Endothelial cell of umbilical vein (primary cell): Measurements from ENCODE around the gene FOXP1. TPM values are rescaled to one million over a fixed set of nuclear protein-coding genes. Genes with fewer than 3 reads are reported as not detected.

Experiments
- BruUV-seq: library from RNA; stranded (reverse); fragments of 400-500 nt; replicated peaks from 2 replicates; lab custom pipeline; 2021; lab: Mats Ljungman, UMichigan
- CTCF ChIA-PET: fragments of 300-600, 350-600 bp; sonication (Branson Sonifier 250); formaldehyde crosslinking; loops from one replicate; lab custom pipeline; 2021; ENCODE audit warnings: antibody characterized with exemption, inconsistent platforms; lab: Charles Lee
- POLR2A ChIA-PET: fragments of 300-600, 350-600 bp; sonication (Branson Sonifier 250); formaldehyde crosslinking; loops from one replicate; lab custom pipeline; 2021; ENCODE audit warnings: antibody characterized with exemption, inconsistent platforms; lab: Charles Lee
- DNase-seq: peaks from one replicate; pipeline ENCODE4 v3.0.0-alpha.2; 2011; ENCODE audit warnings: low read depth, low spot score
- FAIRE-seq: peaks from 2 replicates; lab custom pipeline; 2011; peaks lifted over from hg19 to GRCh38; lab: Jason Lieb, UNC
- H2AFZ ChIP-seq: 2 replicates; pipeline ENCODE4 v1.6.0; 2012; ENCODE audit warnings: low read depth, low read length, control low read depth, inconsistent platforms
- H3K27ac ChIP-seq: 2 replicates; pipeline ENCODE4 v1.5.1; 2011; ENCODE audit warnings: low read depth, mild to moderate bottlenecking, control low read depth, low read length, moderate library complexity; ENCODE audit not compliant: insufficient read depth
- H3K27me3 ChIP-seq, 2 experiments: 2 replicates each; pipeline versions ENCODE4 v1.6.0 to v1.6.1; 2011; ENCODE audit warnings: low read length in 2 of 2, mixed read lengths in 1 of 2; ENCODE audit not compliant: control insufficient read depth in 2 of 2, insufficient read depth in 2 of 2
- H3K36me3 ChIP-seq, 2 experiments: 2 replicates in 1 of 2; 3 replicates in 1 of 2; pipeline ENCODE4 v1.5.1; 2011; ENCODE audit warnings: low read length in 2 of 2, mild to moderate bottlenecking in 1 of 2, moderate library complexity in 1 of 2; ENCODE audit not compliant: control insufficient read depth in 2 of 2, insufficient read depth in 2 of 2; ENCODE audit errors: extremely low read depth in 1 of 2
- H3K4me1 ChIP-seq: 3 replicates; pipeline ENCODE4 v1.5.1; 2011; ENCODE audit warnings: mild to moderate bottlenecking, low read length; ENCODE audit not compliant: control insufficient read depth, insufficient read depth; ENCODE audit errors: extremely low read depth
- H3K4me2 ChIP-seq: 2 replicates; pipeline ENCODE4 v1.6.1; 2011; ENCODE audit warnings: low read length, control low read depth, mixed read lengths; ENCODE audit not compliant: insufficient read depth
- H3K4me3 ChIP-seq, 3 experiments: fragments of 200-600 bp in 1 of 3; sonication (generic), shearing (Covaris generic) in 1 of 3; replicated peaks in 1 of 3; 2 replicates each; pipeline ENCODE4 v1.5.1; 2011 to 2016; ENCODE audit warnings: control low read depth in 3 of 3, low read length in 3 of 3, mild to moderate bottlenecking in 2 of 3, inconsistent platforms in 1 of 3, low read depth in 1 of 3, moderate library complexity in 1 of 3; ENCODE audit not compliant: insufficient read depth in 1 of 3
- H3K79me2 ChIP-seq: 2 replicates; pipeline ENCODE4 v1.6.0; 2012; ENCODE audit warnings: low read length, inconsistent platforms; ENCODE audit not compliant: control insufficient read depth, insufficient read depth
- H3K9ac ChIP-seq: replicated peaks from 2 replicates; pipeline ENCODE3; 2011; ENCODE audit warnings: low read length, control low read depth; ENCODE audit not compliant: insufficient read depth; ENCODE audit errors: extremely low read depth
- H3K9me1 ChIP-seq: replicated peaks from 3 replicates; pipeline ENCODE4 v1.6.0; 2011; ENCODE audit warnings: mild to moderate bottlenecking, low read length; ENCODE audit not compliant: control insufficient read depth, insufficient read depth; ENCODE audit errors: extremely low read depth
- H3K9me3 ChIP-seq: replicated peaks from 2 replicates; pipeline ENCODE4 v1.5.1; 2012; ENCODE audit warnings: low read length, inconsistent platforms; ENCODE audit not compliant: control insufficient read depth, insufficient read depth
- H4K20me1 ChIP-seq: replicated peaks from 2 replicates; pipeline ENCODE3; 2011; ENCODE audit warnings: mild to moderate bottlenecking, low read length; ENCODE audit not compliant: control insufficient read depth, insufficient read depth; ENCODE audit errors: extremely low read depth
- EZH2 ChIP-seq: IDR thresholded peaks from 2 replicates; pipeline ENCODE4 v1.6.1; 2012; ENCODE audit warnings: borderline replicate concordance, low read depth, mild to moderate bottlenecking, moderate library complexity, low read length, inconsistent platforms; ENCODE audit not compliant: severe bottlenecking
- FOS ChIP-seq: IDR thresholded peaks from 2 replicates; pipeline ENCODE4 v1.6.1; 2011; ENCODE audit warnings: mild to moderate bottlenecking, low read length, moderate library complexity, borderline replicate concordance; ENCODE audit not compliant: insufficient read depth
- GATA2 ChIP-seq: IDR thresholded peaks from 2 replicates; pipeline ENCODE4 v1.7.0; 2011; ENCODE audit warnings: low read depth, mild to moderate bottlenecking, moderate library complexity, mixed read lengths, low read length; ENCODE audit not compliant: insufficient read length, insufficient read depth
- JUN ChIP-seq: IDR thresholded peaks from 2 replicates; pipeline ENCODE4 v1.6.1; 2011; ENCODE audit warnings: borderline replicate concordance, low read depth; ENCODE audit not compliant: insufficient read length, insufficient read depth
- MAX ChIP-seq: IDR thresholded peaks from 2 replicates; pipeline ENCODE4 v1.6.1; 2011; ENCODE audit not compliant: insufficient read depth, insufficient read length
- MYC ChIP-seq: IDR thresholded peaks from one replicate; pipeline ENCODE4 v1.6.1; 2011; ENCODE audit warnings: mild to moderate bottlenecking, low read depth, low read length
- POLR2A ChIP-seq: IDR thresholded peaks from 2 replicates; pipeline ENCODE4 v1.6.1; 2012; ENCODE audit warnings: low read depth, mild to moderate bottlenecking, control low read depth, low read length
- POLR2AphosphoS5 ChIP-seq: IDR thresholded peaks from 2 replicates; pipeline ENCODE4 v1.6.1; 2012; ENCODE audit warnings: low read depth, mild to moderate bottlenecking, control low read depth, low read length, moderate library complexity; ENCODE audit not compliant: insufficient read depth
- dilution Hi-C: fragments of 300-500 bp; cut with MboI; formaldehyde crosslinking; loops from one replicate; pipeline ENCODE4 v1.15.0; 2019; ENCODE audit warnings: low sequenced_read_pairs; ENCODE audit not compliant: extremely low pct_ligation_motif_present
- intact Hi-C: fragments of 100-400 bp; cut with micrococcal nuclease; formaldehyde crosslinking; loops from one replicate; pipeline ENCODE4 v1.10.0; 2022
- polyA plus RNA-seq, 4 experiments: library from polyadenylated mRNA; depleted of rRNA in 3 of 4; stranded (reverse) in 3 of 4; unstranded in 1 of 4; fragments of >200 nt; gene quantifications; 2 replicates each; pipeline versions ENCODE4 v1.2.1 to v1.2.3, GENCODE V29; 2011 to 2012; ENCODE audit warnings: missing spikeins in 1 of 4
- total RNA-seq: library from RNA; stranded (reverse); gene quantifications from 2 replicates; pipeline ENCODE4 v1.2.3, GENCODE V29; 2021
- TF ChIP-seq, protein P1 (sequence below), 2 donors: IDR thresholded peaks; 1 replicate in 1 of 2; 2 replicates in 1 of 2; pipeline ENCODE4 v1.5.1; 2011; ENCODE audit warnings: low read length in 2 of 2, mild to moderate bottlenecking in 2 of 2, moderate library complexity in 2 of 2, control low read depth in 1 of 2, inconsistent platforms in 1 of 2, low read depth in 1 of 2; ENCODE audit not compliant: insufficient read depth in 1 of 2; ENCODE audit errors: extremely low read depth in 1 of 2

Gene FOXP1
- total and polyA plus RNA-seq, 2 donors (not counting 3 experiments of a cell fraction or from before 2014, with no cell fraction given) = 41.0 to 107 TPM

- no peak overlapping the region for H3K27ac ChIP-seq
- no peak overlapping the region for H3K4me3 ChIP-seq
- H2AFZ ChIP-seq = no peak overlapping the region
- no peak for DNase-seq
- H3K4me2 ChIP-seq = no peak overlapping the region
- no peaks in the 10 kb centered on the region for H3K27me3 ChIP-seq
- H3K4me1 ChIP-seq = peaks cover 6% of the 10 kb centered on the region
- ChIA-PET CTCF (no interaction called here), POLR2A (no interaction called here)
- no peaks in the 10 kb centered on the region for H4K20me1 ChIP-seq
- no peaks in the 10 kb centered on the region for H3K36me3 ChIP-seq
- H3K9ac ChIP-seq = no peak overlapping the region
- dilution Hi-C loops = no loop called here
- no peaks in the 10 kb centered on the region for H3K9me3 ChIP-seq
- TF ChIP-seq EZH2 (no peak), MYC (no peak), JUN (no peak), MAX (no peak), POLR2A (no peak), POLR2AphosphoS5 (no peak), FOS (no peak), GATA2 (no peak)
- TF ChIP-seq, protein P1, sequence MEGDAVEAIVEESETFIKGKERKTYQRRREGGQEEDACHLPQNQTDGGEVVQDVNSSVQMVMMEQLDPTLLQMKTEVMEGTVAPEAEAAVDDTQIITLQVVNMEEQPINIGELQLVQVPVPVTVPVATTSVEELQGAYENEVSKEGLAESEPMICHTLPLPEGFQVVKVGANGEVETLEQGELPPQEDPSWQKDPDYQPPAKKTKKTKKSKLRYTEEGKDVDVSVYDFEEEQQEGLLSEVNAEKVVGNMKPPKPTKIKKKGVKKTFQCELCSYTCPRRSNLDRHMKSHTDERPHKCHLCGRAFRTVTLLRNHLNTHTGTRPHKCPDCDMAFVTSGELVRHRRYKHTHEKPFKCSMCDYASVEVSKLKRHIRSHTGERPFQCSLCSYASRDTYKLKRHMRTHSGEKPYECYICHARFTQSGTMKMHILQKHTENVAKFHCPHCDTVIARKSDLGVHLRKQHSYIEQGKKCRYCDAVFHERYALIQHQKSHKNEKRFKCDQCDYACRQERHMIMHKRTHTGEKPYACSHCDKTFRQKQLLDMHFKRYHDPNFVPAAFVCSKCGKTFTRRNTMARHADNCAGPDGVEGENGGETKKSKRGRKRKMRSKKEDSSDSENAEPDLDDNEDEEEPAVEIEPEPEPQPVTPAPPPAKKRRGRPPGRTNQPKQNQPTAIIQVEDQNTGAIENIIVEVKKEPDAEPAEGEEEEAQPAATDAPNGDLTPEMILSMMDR (IDR thresholded peaks at IDR 0.05; ENCODE audit: extremely low read depth in 1 of 2, insufficient read depth in 1 of 2, low read depth in 1 of 2, low read length in 2 of 2) = no peak
- no peaks in the 10 kb centered on the region for H3K79me2 ChIP-seq
- no peak for FAIRE-seq
- no TSS peak for BruUV-seq
- intact Hi-C loops = no loop called here
- H3K9me1 ChIP-seq = no peaks in the 10 kb centered on the region
Measured at GRCh38 chr3:71299160-71299559, 284.4 kb downstream of the FOXP1 start.
